ENCODE results near the gene BDH1. TPM values are rescaled to one million over a fixed set of nuclear protein-coding genes. Genes with fewer than 3 reads are reported as not detected.

The BDH1 gene
- total and polyA plus RNA-seq, 3 donors from 2014 or later = 12.8 to 22.4 (median 14.4) TPM

DNA sequence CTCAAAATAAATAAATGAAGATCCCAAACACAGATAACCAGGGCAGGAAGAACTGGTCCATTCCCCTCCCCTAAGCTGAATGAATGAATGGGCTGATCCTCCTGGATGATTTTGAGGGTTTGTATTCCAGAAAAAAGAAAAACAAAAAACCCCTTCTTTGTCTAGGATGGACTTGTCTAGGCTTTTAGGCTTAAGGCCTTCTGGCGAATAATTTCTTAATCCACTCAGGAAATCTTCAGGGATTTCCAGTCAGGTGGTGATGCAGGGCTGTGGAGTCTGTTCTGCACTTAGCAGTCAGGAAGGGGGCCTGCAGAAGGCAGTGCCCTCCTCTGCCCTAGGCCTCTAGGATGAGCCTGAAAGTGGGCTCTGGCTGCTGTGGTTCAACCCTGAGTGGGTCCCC, 52.1 kb downstream of the BDH1 start:
- WGBS, 2 donors = 82 to 96% methylated on average over 1 of the region's 1 CpG
- Histone ChIP-seq H3K4me1 (no peaks in the 10 kb centered on the region), H3K9me3 (no peaks in the 10 kb centered on the region), H3K27ac (no peak overlapping the region), H3K27me3 (no peaks in the 10 kb centered on the region), H3K36me3 (ENCODE audit: low read depth, missing control alignments) (no peaks in the 10 kb centered on the region), H3K4me3 (no peak overlapping the region)
- intact Hi-C loops (cut with DNase I; ENCODE audit: low total_unique reads) = no loop called here
- TF ChIP-seq, protein P1, sequence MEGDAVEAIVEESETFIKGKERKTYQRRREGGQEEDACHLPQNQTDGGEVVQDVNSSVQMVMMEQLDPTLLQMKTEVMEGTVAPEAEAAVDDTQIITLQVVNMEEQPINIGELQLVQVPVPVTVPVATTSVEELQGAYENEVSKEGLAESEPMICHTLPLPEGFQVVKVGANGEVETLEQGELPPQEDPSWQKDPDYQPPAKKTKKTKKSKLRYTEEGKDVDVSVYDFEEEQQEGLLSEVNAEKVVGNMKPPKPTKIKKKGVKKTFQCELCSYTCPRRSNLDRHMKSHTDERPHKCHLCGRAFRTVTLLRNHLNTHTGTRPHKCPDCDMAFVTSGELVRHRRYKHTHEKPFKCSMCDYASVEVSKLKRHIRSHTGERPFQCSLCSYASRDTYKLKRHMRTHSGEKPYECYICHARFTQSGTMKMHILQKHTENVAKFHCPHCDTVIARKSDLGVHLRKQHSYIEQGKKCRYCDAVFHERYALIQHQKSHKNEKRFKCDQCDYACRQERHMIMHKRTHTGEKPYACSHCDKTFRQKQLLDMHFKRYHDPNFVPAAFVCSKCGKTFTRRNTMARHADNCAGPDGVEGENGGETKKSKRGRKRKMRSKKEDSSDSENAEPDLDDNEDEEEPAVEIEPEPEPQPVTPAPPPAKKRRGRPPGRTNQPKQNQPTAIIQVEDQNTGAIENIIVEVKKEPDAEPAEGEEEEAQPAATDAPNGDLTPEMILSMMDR (IDR thresholded peaks at IDR 0.05) = no peak
- no peak for TF ChIP-seq POLR2A (IDR thresholded peaks at IDR 0.05)
- DNase-seq = no peak

- TF ChIP-seq, protein P1 (IDR thresholded peaks at IDR 0.05) = peak; percentile 41 to 53 (median 42)
- TF ChIP-seq POLR2A (IDR thresholded peaks at IDR 0.05) = no peak
- intact Hi-C loops (cut with DNase I; ENCODE audit: low total_unique reads) = no loop called here
Observed at GRCh38 chr3:197501879-197502620, 53.7 kb downstream of the BDH1 start.

DNA sequence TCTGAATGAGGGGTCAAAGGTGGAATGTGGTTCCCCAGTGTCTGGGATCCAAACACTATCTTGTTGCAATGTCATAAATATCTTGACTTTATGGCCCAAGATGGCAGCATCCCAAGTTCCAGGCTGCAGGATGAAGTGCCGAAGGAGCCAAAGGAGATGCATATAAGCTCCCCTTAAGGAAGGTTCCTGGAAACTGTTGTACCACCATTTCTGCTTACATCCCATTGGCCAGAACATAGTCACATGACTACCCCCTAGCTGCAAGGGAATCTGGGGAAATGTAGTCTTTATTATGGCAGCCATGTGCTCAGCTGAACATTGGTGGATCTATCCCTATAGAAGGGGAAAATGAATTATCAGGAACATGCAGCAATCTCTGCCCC, 54.3 kb downstream of the BDH1 start:
- Histone ChIP-seq H3K4me3 (no peak overlapping the region), H3K27me3 (no peaks in the 10 kb centered on the region), H3K4me1 (no peaks in the 10 kb centered on the region), H3K27ac (no peak overlapping the region), H3K36me3 (ENCODE audit: low read depth, missing control alignments) (no peaks in the 10 kb centered on the region), H3K9me3 (no peaks in the 10 kb centered on the region)
- DNase-seq = no peak
- TF ChIP-seq, protein P1 (IDR thresholded peaks at IDR 0.05) = no peak
- 78 to 88% methylated on average over 1 of the region's 1 CpG for WGBS, 2 donors
- intact Hi-C loops (cut with DNase I; ENCODE audit: low total_unique reads) = no loop called here

More at GRCh38 chr3:197501879-197502620, 53.7 kb downstream of the BDH1 start:
- no peak overlapping the region for H3K4me3 ChIP-seq
- peak; percentile 78 for DNase-seq
- no peaks in the 10 kb centered on the region for H3K4me1 ChIP-seq
- WGBS, 2 donors = 76 to 79% methylated on average over 7 to 12 of the region's 12 CpGs
- H3K9me3 ChIP-seq = no peaks in the 10 kb centered on the region
- H3K27me3 ChIP-seq = no peaks in the 10 kb centered on the region
- no peak overlapping the region for H3K27ac ChIP-seq
- no peaks in the 10 kb centered on the region for H3K36me3 ChIP-seq (ENCODE audit: low read depth, missing control alignments)

- intact Hi-C loops (cut with DNase I; ENCODE audit: low total_unique reads) = no loop called here
- DNase-seq = no peak
- H3K27ac ChIP-seq = no peak overlapping the region
- H3K36me3 ChIP-seq (ENCODE audit: low read depth, missing control alignments) = no peaks in the 10 kb centered on the region
- no peaks in the 10 kb centered on the region for H3K9me3 ChIP-seq
- TF ChIP-seq, protein P1 (IDR thresholded peaks at IDR 0.05) = no peak
- no peak for TF ChIP-seq POLR2A (IDR thresholded peaks at IDR 0.05)
- no peaks in the 10 kb centered on the region for H3K27me3 ChIP-seq
- no peaks in the 10 kb centered on the region for H3K4me1 ChIP-seq
- no peak overlapping the region for H3K4me3 ChIP-seq
Observed at GRCh38 chr3:197500812-197501211, 55.0 kb downstream of the BDH1 start.

- H3K36me3 ChIP-seq (ENCODE audit: low read depth, missing control alignments) = no peaks in the 10 kb centered on the region
- no peak for TF ChIP-seq POLR2A (IDR thresholded peaks at IDR 0.05)
- TF ChIP-seq, protein P1 (IDR thresholded peaks at IDR 0.05) = no peak
- H3K4me3 ChIP-seq = no peak overlapping the region
- no peaks in the 10 kb centered on the region for H3K27me3 ChIP-seq
- no peaks in the 10 kb centered on the region for H3K9me3 ChIP-seq
- intact Hi-C loops (cut with DNase I; ENCODE audit: low total_unique reads) = no loop called here
- no peak overlapping the region for H3K27ac ChIP-seq
- 70 to 74% methylated on average over 5 to 8 of the region's 8 CpGs for WGBS, 2 donors
- no peak for DNase-seq
- H3K4me1 ChIP-seq = no peaks in the 10 kb centered on the region
Observed at GRCh38 chr3:197499427-197499826, 56.3 kb downstream of the BDH1 start.

Measured in testis (tissue), 3 donors.